Activated naive CD4-positive, alpha-beta T cell treated with anti-CD3 and anti-CD28 coated beads, Interleukin-2, amount 10 ng/mL, durations not matched to agents 7 days and 5 days (primary cell): ENCODE measurements around the gene KRT78.
"Not testable (repeated sequence)": the region's sequence is repeated elsewhere in the genome, so short reads cannot be mapped to it uniquely, and the experiment has no call there.

Experiments used
- CTCF ChIA-PET: fragments of 350-600 bp; sonication (Branson Sonifier 250); formaldehyde crosslinking; loops from one replicate; lab custom pipeline; 2021; ENCODE audit warnings: antibody characterized with exemption; lab: Charles Lee
- DNase-seq: peaks from one replicate; pipeline ENCODE4 v3.0.0-alpha.2; 2020
- H3K27ac Mint-ChIP-seq: one replicate; pipeline ENCODE4 v1.8.0; 2021; ENCODE audit warnings: mild to moderate bottlenecking, moderate library complexity, mixed read lengths
- H3K27me3 Mint-ChIP-seq: one replicate; pipeline ENCODE4 v1.8.0; 2021; ENCODE audit warnings: mild to moderate bottlenecking, mixed read lengths
- H3K36me3 Mint-ChIP-seq: one replicate; pipeline ENCODE4 v1.8.0; 2021; ENCODE audit warnings: mixed read lengths
- H3K4me1 Mint-ChIP-seq: one replicate; pipeline ENCODE4 v1.8.0; 2021; ENCODE audit warnings: mixed read lengths
- H3K4me3 Mint-ChIP-seq: one replicate; pipeline ENCODE4 v1.8.0; 2021; ENCODE audit warnings: mild to moderate bottlenecking, moderate library complexity, mixed read lengths
- H3K9me3 Mint-ChIP-seq: one replicate; pipeline ENCODE4 v1.8.0; 2021; ENCODE audit warnings: mixed read lengths

KRT78 gene, protein sequence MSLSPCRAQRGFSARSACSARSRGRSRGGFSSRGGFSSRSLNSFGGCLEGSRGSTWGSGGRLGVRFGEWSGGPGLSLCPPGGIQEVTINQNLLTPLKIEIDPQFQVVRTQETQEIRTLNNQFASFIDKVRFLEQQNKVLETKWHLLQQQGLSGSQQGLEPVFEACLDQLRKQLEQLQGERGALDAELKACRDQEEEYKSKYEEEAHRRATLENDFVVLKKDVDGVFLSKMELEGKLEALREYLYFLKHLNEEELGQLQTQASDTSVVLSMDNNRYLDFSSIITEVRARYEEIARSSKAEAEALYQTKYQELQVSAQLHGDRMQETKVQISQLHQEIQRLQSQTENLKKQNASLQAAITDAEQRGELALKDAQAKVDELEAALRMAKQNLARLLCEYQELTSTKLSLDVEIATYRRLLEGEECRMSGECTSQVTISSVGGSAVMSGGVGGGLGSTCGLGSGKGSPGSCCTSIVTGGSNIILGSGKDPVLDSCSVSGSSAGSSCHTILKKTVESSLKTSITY

DNA sequence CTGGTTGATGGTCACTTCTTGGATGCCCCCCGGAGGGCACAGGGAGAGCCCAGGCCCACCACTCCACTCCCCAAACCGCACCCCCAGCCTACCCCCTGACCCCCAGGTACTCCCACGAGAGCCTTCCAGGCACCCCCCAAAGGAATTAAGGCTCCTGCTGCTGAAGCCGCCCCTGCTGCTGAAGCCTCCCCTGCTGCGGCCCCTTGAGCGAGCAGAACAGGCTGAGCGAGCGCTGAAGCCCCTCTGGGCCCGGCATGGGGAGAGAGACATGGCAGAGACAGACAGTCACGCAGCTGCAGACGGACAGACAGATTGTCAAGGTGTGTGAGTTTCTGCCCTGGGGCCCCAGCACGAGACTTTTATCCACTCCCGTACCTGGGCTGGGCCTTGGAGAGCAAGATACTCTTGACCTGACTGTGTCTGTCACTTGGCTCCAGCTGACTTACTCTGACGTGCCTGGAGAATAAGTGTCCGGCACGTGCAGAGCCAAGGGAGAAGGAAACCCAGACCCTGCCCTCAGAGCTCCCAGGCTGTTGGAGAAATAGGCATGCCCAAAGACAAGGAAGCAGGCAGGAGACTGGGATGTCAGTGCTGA is at the start of gene KRT78:
KRT78 (minus strand) TSS at position 334 of the 595 bp plus-strand sequence; CDS start at position 270, 64 bp downstream.
- no peaks in the 10 kb centered on the region for H3K9me3 Mint-ChIP-seq
- no peak within 1 kb of the TSS for H3K27ac Mint-ChIP-seq
- H3K4me1 Mint-ChIP-seq, result no peaks in the 10 kb centered on the region
- CTCF ChIA-PET, result no interaction called here
- H3K36me3 Mint-ChIP-seq, result no peaks in the 10 kb centered on the region
- peaks cover 29% of the 10 kb centered on the region for H3K27me3 Mint-ChIP-seq
- H3K4me3 Mint-ChIP-seq, result no peak within 1 kb of the TSS
- DNase-seq, result no peak

DNA sequence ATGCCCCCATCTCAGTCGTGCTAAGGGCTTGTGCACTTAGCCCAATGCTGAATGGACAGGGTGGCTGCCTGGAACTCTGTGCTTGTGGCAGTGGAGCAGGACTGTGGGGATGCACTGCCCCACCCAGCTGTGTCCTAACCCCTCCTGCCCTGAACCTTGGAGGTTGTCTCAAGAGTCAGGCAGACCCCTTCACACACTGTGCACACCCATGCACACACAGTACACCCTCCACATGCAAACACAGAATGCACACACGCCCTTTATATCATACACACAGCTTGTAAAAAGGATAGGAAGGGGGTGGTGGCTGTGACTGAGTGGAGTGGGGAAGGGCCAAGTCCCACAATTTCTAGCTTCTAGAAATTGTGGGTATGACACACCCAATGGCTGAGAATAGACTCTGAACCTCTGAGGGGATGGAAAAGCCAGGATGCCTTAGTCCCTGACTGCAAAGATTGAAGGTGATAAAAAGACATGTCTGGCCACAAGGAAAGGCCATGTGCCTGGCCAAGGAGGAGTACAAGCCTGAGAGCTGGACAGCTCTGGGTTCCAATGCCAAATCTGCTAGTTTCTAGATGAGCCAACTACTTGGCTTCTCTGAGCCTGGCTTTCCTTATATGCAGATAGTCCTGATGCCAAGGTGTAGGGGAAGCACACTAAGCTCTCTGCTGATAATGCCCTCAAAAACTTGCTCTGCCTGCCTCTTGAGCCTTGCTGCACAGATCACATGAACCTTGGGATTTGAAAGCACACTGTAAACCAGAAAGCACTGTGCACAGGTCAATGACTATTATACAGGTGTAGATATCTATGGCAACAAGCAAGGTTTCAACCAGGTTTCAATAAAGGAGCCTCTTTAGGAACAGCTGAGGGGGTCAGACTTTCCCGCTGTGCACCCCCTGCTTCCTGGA is 47.7 kb upstream of the KRT78 start:
- Mint-ChIP-seq H3K27me3 (peaks cover 10% of the 10 kb centered on the region), H3K36me3 (no peaks in the 10 kb centered on the region), H3K4me3 (no peak overlapping the region), H3K27ac (no peak overlapping the region), H3K9me3 (no peaks in the 10 kb centered on the region), H3K4me1 (no peaks in the 10 kb centered on the region)
- CTCF ChIA-PET, result interaction anchor here (0.7 to 5.5 kb wide), 6 partner anchors 9 to 84 kb away, joined by 3 to 44 read pairs (median 5); no protein-coding TSS in a partner anchor
- DNase-seq, result no peak

- Mint-ChIP-seq H3K9me3 (no peaks in the 10 kb centered on the region), H3K36me3 (no peaks in the 10 kb centered on the region), H3K4me3 (no peak overlapping the region), H3K27ac (no peak overlapping the region), H3K27me3 (peaks cover 10% of the 10 kb centered on the region), H3K4me1 (no peaks in the 10 kb centered on the region)
- CTCF ChIA-PET, result interaction anchor here (0.8 to 5.5 kb wide), 3 partner anchors 10 to 14 kb away, joined by 3 to 44 read pairs (median 4); no protein-coding TSS in a partner anchor
- DNase-seq, result no peak
These were observed 47.0 kb upstream of the KRT78 start for GRCh38 chr12:52895726-52896189.

DNA sequence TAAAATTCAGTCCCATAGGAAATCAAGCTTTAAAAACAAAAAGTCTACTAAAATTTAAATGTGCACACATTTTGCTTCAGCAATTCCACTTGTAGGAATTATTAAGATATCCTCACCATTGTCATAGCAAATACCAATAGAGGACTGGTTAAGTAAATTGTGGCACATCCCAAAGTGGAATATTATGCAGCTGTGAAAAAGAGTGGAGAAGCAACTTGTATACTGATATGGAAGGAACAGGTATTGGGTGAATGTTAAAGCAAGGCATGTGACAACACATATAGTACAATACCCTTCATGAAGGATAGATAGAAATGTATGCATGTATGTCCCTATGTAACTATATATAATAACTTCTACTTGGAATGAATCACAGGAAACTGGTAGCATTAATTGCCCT is 44.2 kb upstream of the KRT78 start:
- Mint-ChIP-seq H3K27ac (no peak overlapping the region), H3K4me1 (no peaks in the 10 kb centered on the region), H3K36me3 (no peaks in the 10 kb centered on the region), H3K27me3 (peaks cover 11% of the 10 kb centered on the region), H3K9me3 (no peaks in the 10 kb centered on the region), H3K4me3 (no peak overlapping the region)
- DNase-seq, result no peak
- CTCF ChIA-PET, result interaction anchor here (2.8 kb wide), 1 partner anchor 8 kb away, joined by 12 read pairs; no protein-coding TSS in a partner anchor

DNA sequence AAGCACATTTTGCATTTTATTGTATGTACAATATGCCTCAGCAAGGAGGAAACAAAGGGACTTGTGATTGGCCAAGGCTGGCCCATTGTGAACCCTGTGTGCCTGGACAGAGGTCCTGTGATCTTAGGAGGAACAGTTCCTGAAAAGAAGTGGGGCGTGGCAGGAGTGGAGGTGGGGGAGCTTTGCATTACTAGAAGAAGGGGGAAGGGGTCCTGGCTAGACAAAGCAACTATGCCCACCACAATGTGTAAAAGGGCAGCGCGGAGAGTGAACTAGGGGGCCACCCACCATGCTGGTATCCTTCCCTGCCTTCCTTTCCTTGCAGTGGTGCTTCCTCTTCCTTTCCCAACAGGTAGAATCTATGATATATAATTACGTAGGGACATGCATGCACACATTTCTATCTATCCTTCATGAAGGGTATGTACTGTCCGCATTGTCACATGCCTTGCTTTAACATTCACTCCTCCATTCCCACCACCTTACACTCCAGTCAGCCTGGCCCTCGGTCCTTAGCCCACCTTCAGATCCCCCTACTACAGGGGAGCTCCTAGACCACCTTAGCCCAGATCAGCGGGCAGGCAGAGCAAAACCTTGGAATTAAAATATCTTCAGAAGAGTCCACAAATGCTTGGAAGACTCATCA is 43.5 kb upstream of the KRT78 start:
- Mint-ChIP-seq H3K27ac (no peak overlapping the region), H3K36me3 (no peaks in the 10 kb centered on the region), H3K27me3 (peaks cover 15% of the 10 kb centered on the region), H3K4me3 (no peak overlapping the region), H3K4me1 (no peaks in the 10 kb centered on the region), H3K9me3 (no peaks in the 10 kb centered on the region)
- DNase-seq, result no peak
- CTCF ChIA-PET, result interaction anchor here (1.5 to 2.8 kb wide), 2 partner anchors 8 to 89 kb away, joined by 5 to 12 read pairs; no protein-coding TSS in a partner anchor

DNA sequence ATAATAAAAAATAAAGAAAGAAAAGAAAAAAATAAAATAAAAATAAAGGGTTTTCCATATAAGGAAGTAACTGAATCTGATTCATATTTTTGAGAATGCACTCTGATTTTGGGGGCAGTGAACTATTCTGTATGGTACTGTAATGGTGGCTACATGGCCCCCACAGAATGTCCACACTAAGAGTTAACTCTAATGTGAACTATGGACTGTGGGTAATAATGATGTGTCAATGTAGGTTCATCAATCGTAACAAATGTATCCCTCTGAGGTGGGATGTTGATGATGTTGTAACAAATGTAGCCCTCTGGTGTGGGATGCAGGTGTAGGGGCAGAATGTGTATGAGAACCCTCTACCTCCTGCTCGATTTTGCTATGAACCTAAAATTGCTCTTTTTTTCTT is 42.2 kb upstream of the KRT78 start:
- CTCF ChIA-PET, result interaction anchor here (0.6 to 1.5 kb wide), 2 partner anchors 11 to 90 kb away, joined by 3 to 5 read pairs; no protein-coding TSS in a partner anchor
- Mint-ChIP-seq H3K9me3 (no peaks in the 10 kb centered on the region), H3K27me3 (peaks cover 20% of the 10 kb centered on the region), H3K36me3 (no peaks in the 10 kb centered on the region), H3K4me3 (no peak overlapping the region), H3K4me1 (no peaks in the 10 kb centered on the region), H3K27ac (no peak overlapping the region)
- no peak for DNase-seq

GRCh38 chr12:52890417-52890816 is 41.6 kb upstream of the KRT78 start:
- H3K9me3 Mint-ChIP-seq, result no peaks in the 10 kb centered on the region
- DNase-seq, result no peak
- no peak overlapping the region for H3K4me3 Mint-ChIP-seq
- no peaks in the 10 kb centered on the region for H3K36me3 Mint-ChIP-seq
- no peak overlapping the region for H3K27ac Mint-ChIP-seq
- CTCF ChIA-PET, result interaction anchor here (1.3 to 4.1 kb wide), 2 partner anchors 62 to 89 kb away, joined by 4 to 36 read pairs; no protein-coding TSS in a partner anchor
- no peaks in the 10 kb centered on the region for H3K4me1 Mint-ChIP-seq
- peaks cover 19% of the 10 kb centered on the region for H3K27me3 Mint-ChIP-seq

- no peaks in the 10 kb centered on the region for H3K36me3 Mint-ChIP-seq
- peaks cover 7% of the 10 kb centered on the region for H3K4me1 Mint-ChIP-seq
- H3K4me3 Mint-ChIP-seq, result no peak overlapping the region
- CTCF ChIA-PET, result interaction anchor here (0.6 to 11.2 kb wide), 54 partner anchors 9 to 524 kb away, joined by 3 to 427 read pairs (median 5); partner anchors contain the start of genes EIF4B, KRT18, KRT74 and KRT8
- peak; percentile 84 for DNase-seq
- H3K27me3 Mint-ChIP-seq, result peaks cover 46% of the 10 kb centered on the region
- H3K9me3 Mint-ChIP-seq, result no peaks in the 10 kb centered on the region
- no peak overlapping the region for H3K27ac Mint-ChIP-seq
These were observed 35.9 kb upstream of the KRT78 start for GRCh38 chr12:52884526-52885293.

DNA sequence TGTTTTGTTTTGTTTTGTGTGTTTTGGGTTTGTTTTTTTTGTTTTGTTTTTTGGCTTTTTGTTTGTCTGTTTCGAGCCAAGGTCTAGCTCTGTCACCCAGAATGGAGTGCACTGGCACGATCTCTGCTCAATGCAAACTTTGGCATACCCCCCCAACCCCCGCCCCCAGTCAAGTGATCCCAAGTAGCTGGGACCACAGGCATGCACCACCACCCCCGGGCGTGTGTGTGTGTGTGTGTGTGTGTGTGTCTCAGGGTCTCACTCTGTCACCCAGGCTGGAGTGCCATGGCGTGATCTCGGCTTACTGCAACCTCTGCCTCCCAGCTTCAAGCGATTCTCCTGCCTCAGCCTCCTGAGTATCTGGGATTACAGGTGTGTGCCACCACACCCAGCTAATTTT is 31.7 kb upstream of the KRT78 start:
- not testable (repeated sequence) for H3K27ac Mint-ChIP-seq, H3K36me3 Mint-ChIP-seq, H3K4me1 Mint-ChIP-seq, H3K9me3 Mint-ChIP-seq, DNase-seq, H3K4me3 Mint-ChIP-seq
- CTCF ChIA-PET, result interaction anchor here (0.6 to 11.2 kb wide), 49 partner anchors 8 to 757 kb away, joined by 3 to 427 read pairs (median 4); partner anchors contain the start of genes KRT74 and KRT83
- peaks cover 33% of the 10 kb centered on the region for H3K27me3 Mint-ChIP-seq

- Mint-ChIP-seq H3K4me1 (peaks cover 10% of the 10 kb centered on the region), H3K4me3 (peak overlapping the region; percentile 54), H3K27ac (no peak overlapping the region), H3K9me3 (no peaks in the 10 kb centered on the region), H3K36me3 (no peaks in the 10 kb centered on the region), H3K27me3 (peaks cover 30% of the 10 kb centered on the region)
- peak; percentile 84 for DNase-seq
- CTCF ChIA-PET, result interaction anchor here (0.5 to 11.2 kb wide), 84 partner anchors 9 to 756 kb away, joined by 3 to 427 read pairs (median 4); partner anchors contain the start of genes KRT5, KRT74 and KRT83
These were observed 30.9 kb upstream of the KRT78 start for GRCh38 chr12:52879394-52880351.

DNA sequence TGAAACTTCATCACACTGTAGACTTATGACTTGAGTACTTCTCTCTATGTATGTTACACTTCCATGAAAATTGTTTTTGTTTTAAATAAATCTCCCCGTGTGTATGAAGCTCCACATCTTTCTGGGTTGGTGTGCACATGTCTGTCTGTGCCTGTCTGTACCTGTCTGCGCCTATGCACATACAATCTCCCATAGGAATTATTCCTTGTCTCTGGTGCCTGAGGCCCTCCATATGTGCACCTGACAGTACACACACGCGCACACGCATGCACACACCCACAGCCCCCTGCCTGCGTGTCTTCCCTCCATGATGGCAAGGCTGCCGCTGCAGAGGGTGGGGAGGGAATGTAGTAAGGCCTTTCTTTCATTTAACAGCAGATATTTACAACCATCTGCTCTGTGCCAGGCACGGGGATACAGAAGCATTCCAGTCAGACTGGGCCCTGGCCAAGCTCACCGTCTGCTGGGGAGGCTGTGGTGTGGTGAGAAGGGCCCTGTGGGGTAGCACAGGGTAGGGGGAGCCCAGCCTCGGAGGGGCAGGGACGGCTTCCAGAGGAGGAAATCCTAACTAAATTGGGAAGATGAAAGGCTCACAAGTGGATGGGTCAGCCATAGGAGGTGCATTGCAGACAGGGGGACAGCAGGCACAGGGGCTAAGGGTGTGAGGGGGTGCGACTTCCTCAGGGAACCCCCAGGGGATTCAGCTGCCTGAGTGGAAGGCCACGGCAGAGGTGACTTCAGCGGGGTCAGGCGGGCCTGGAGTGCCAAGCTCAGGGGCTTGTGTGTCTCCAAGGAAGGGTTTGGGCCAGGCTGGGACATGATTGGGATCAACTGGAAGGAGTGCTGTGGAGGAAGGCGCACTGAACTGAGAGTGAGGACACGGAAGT is 30.0 kb upstream of the KRT78 start:
- Mint-ChIP-seq H3K27ac (no peak overlapping the region), H3K27me3 (peaks cover 38% of the 10 kb centered on the region), H3K36me3 (no peaks in the 10 kb centered on the region), H3K9me3 (no peaks in the 10 kb centered on the region), H3K4me1 (peaks cover 16% of the 10 kb centered on the region), H3K4me3 (no peak overlapping the region)
- CTCF ChIA-PET, result interaction anchor here (0.6 to 11.2 kb wide), 55 partner anchors 10 to 755 kb away, joined by 3 to 427 read pairs (median 4); partner anchors contain the start of genes KRT5, KRT74 and KRT83
- no peak for DNase-seq
